H9 (cell line): ENCODE data around the gene AEN. TPM values are rescaled to one million over a fixed set of nuclear protein-coding genes. Genes with fewer than 3 reads are reported as not detected.

Experiments used
- DNase-seq: peaks from one replicate; pipeline ENCODE4 v3.0.0-alpha.2; 2017
- H2AFZ ChIP-seq: one replicate; pipeline ENCODE4 v1.6.1; 2013; ENCODE audit warnings: mild to moderate bottlenecking, low read length, control low read depth, moderate library complexity
- H2AK5ac ChIP-seq: 2 replicates; pipeline ENCODE4 v1.6.1; 2013; ENCODE audit warnings: low read length, control low read depth, mixed read lengths; ENCODE audit not compliant: insufficient read length
- H2BK120ac ChIP-seq: one replicate; pipeline ENCODE4 v1.6.1; 2013; ENCODE audit warnings: low read depth, mild to moderate bottlenecking, low read length, control low read depth, inconsistent platforms; ENCODE audit not compliant: poor library complexity, severe bottlenecking
- H2BK12ac ChIP-seq: 2 replicates; pipeline ENCODE4 v1.6.1; 2013; ENCODE audit warnings: low read length, control low read depth, mixed read lengths, low read depth; ENCODE audit not compliant: insufficient read length
- H2BK15ac ChIP-seq: 2 replicates; pipeline ENCODE4 v1.6.1; 2013; ENCODE audit warnings: low read depth, low read length, control low read depth
- H2BK20ac ChIP-seq: one replicate; pipeline ENCODE4 v1.6.1; 2013; ENCODE audit warnings: low read depth, mild to moderate bottlenecking, low read length, control low read depth, inconsistent platforms; ENCODE audit not compliant: poor library complexity, severe bottlenecking
- H2BK5ac ChIP-seq: 2 replicates; pipeline ENCODE4 v1.6.1; 2013; ENCODE audit warnings: low read length, control low read depth, mixed read lengths; ENCODE audit not compliant: insufficient read length
- H3K14ac ChIP-seq: 2 replicates; pipeline ENCODE4 v1.6.1; 2013; ENCODE audit warnings: low read length, control low read depth; ENCODE audit not compliant: insufficient read depth
- H3K18ac ChIP-seq: 2 replicates; pipeline ENCODE4 v1.6.1; 2013; ENCODE audit warnings: low read depth, mild to moderate bottlenecking, mixed read lengths, low read length, control low read depth; ENCODE audit not compliant: insufficient read length
- H3K23ac ChIP-seq: 2 replicates; pipeline ENCODE4 v1.6.1; 2013; ENCODE audit warnings: low read length, control low read depth, mixed read lengths, low read depth; ENCODE audit not compliant: insufficient read length
- H3K23me2 ChIP-seq: 2 replicates; pipeline ENCODE4 v1.6.1; 2013; ENCODE audit warnings: low read depth, mild to moderate bottlenecking, mixed read lengths, low read length, control low read depth; ENCODE audit not compliant: insufficient read length, poor library complexity, severe bottlenecking
- H3K27ac ChIP-seq: 2 replicates; pipeline ENCODE4 v1.5.1; 2013; ENCODE audit warnings: low read length, control low read depth, mixed read lengths, low read depth; ENCODE audit not compliant: insufficient read length
- H3K27me3 ChIP-seq: 2 replicates; pipeline ENCODE4 v1.6.1; 2013; ENCODE audit warnings: low read length, control low read depth, inconsistent platforms; ENCODE audit not compliant: insufficient read depth
- H3K4ac ChIP-seq: 2 replicates; pipeline ENCODE4 v1.6.1; 2013; ENCODE audit warnings: low read depth, mild to moderate bottlenecking, control low read depth, inconsistent platforms, low read length, moderate library complexity
- H3K4me1 ChIP-seq: 2 replicates; pipeline ENCODE4 v1.6.1; 2013; ENCODE audit warnings: low read length, control low read depth, inconsistent platforms; ENCODE audit not compliant: insufficient read depth
- H3K4me2 ChIP-seq: 2 replicates; pipeline ENCODE4 v1.6.1; 2013; ENCODE audit warnings: low read length, control low read depth, mixed read lengths; ENCODE audit not compliant: insufficient read length, insufficient read depth
- H3K56ac ChIP-seq: 2 replicates; pipeline ENCODE4 v1.6.1; 2013; ENCODE audit warnings: low read depth, mild to moderate bottlenecking, mixed read lengths, low read length, control low read depth; ENCODE audit not compliant: insufficient read length
- H3K79me1 ChIP-seq: 2 replicates; pipeline ENCODE4 v1.6.1; 2013; ENCODE audit warnings: low read depth, mild to moderate bottlenecking, moderate library complexity, low read length, control low read depth, inconsistent platforms; ENCODE audit not compliant: insufficient read depth, poor library complexity, severe bottlenecking
- H3K79me2 ChIP-seq: 2 replicates; pipeline ENCODE4 v1.6.1; 2013; ENCODE audit warnings: low read length, control low read depth, inconsistent platforms; ENCODE audit not compliant: insufficient read depth
- H3K9ac ChIP-seq: 2 replicates; pipeline ENCODE4 v1.6.1; 2013; ENCODE audit warnings: low read length, control low read depth, mixed read lengths; ENCODE audit not compliant: insufficient read length; ENCODE audit errors: extremely low read depth
- H3K9me3 ChIP-seq: one replicate; pipeline ENCODE4 v1.6.1; 2013; ENCODE audit warnings: low read depth, low read length, inconsistent platforms; ENCODE audit not compliant: control insufficient read depth
- H3T11ph ChIP-seq: one replicate; pipeline ENCODE4 v1.6.1; 2013; ENCODE audit warnings: mild to moderate bottlenecking, low read length, control low read depth, inconsistent platforms
- H4K20me1 ChIP-seq: one replicate; pipeline ENCODE4 v1.6.1; 2013; ENCODE audit not compliant: control insufficient read depth, insufficient read length, insufficient read depth
- H4K5ac ChIP-seq: 2 replicates; pipeline ENCODE4 v1.6.1; 2013; ENCODE audit warnings: low read depth, mild to moderate bottlenecking, mixed read lengths, low read length, control low read depth; ENCODE audit not compliant: insufficient read length
- H4K8ac ChIP-seq: replicated peaks from 2 replicates; pipeline ENCODE4 v1.6.1; 2013; ENCODE audit warnings: low read length, control low read depth, mixed read lengths, low read depth; ENCODE audit not compliant: insufficient read length
- H4K91ac ChIP-seq: 2 replicates; pipeline ENCODE4 v1.6.1; 2013; ENCODE audit warnings: low read depth, mild to moderate bottlenecking, moderate library complexity, mixed read lengths, low read length, control low read depth; ENCODE audit not compliant: insufficient read length
- H3K27ac Mint-ChIP-seq, 3 experiments: 2 replicates in 2 of 3; 3 replicates in 1 of 3; pipeline ENCODE4 v1.8.0; 2020 to 2021; ENCODE audit warnings: mixed read lengths in 3 of 3, mild to moderate bottlenecking in 1 of 3, moderate library complexity in 1 of 3
- H3K27me3 Mint-ChIP-seq: 2 replicates; pipeline ENCODE4 v1.8.0; 2021; ENCODE audit warnings: low read depth, mild to moderate bottlenecking, moderate library complexity, mixed read lengths
- H3K36me3 Mint-ChIP-seq, 3 experiments: 2 replicates in 2 of 3; 3 replicates in 1 of 3; pipeline ENCODE4 v1.8.0; 2020 to 2021; ENCODE audit warnings: low read depth in 3 of 3, mixed read lengths in 3 of 3; ENCODE audit not compliant: insufficient read depth in 1 of 3
- H3K4me1 Mint-ChIP-seq, 2 experiments: 2 replicates each; pipeline ENCODE4 v1.8.0; 2020; ENCODE audit warnings: mixed read lengths in 2 of 2
- H3K4me3 Mint-ChIP-seq, 2 experiments: 2 replicates in 1 of 2; 3 replicates in 1 of 2; pipeline ENCODE4 v1.8.0; 2020 to 2021; ENCODE audit warnings: mild to moderate bottlenecking in 2 of 2, mixed read lengths in 2 of 2, moderate library complexity in 1 of 2
- H3K9me3 Mint-ChIP-seq, 2 experiments: 2 replicates in 1 of 2; 3 replicates in 1 of 2; pipeline ENCODE4 v1.8.0; 2020; ENCODE audit warnings: mild to moderate bottlenecking in 2 of 2, mixed read lengths in 2 of 2, moderate library complexity in 1 of 2
- WGBS: extraction: QIAGEN DNeasy Blood & Tissue Kit; methylation state at CpG from one replicate; pipeline ENCODE4 v1.1.7; 2013; ENCODE audit warnings: missing lambda C conversion rate, low lambda C conversion rate, mixed read lengths; ENCODE audit not compliant: insufficient read length; ENCODE audit errors: extremely low coverage; 5-methylcytosine and 5-hydroxymethylcytosine counted together
- total RNA-seq: library from RNA; stranded (reverse); gene quantifications from 2 replicates; pipeline ENCODE4 v1.2.1, GENCODE V29; 2021
- TF ChIP-seq, protein P1 (sequence below): fragments of 200-600 bp; sonication (generic); conservative IDR thresholded peaks from 3 replicates; pipeline ENCODE4 v1.8.0; 2021; ENCODE audit warnings: antibody characterized with exemption, mild to moderate bottlenecking

Gene AEN
- total RNA-seq, 1 experiment from 2014 or later, result 132 TPM

DNA sequence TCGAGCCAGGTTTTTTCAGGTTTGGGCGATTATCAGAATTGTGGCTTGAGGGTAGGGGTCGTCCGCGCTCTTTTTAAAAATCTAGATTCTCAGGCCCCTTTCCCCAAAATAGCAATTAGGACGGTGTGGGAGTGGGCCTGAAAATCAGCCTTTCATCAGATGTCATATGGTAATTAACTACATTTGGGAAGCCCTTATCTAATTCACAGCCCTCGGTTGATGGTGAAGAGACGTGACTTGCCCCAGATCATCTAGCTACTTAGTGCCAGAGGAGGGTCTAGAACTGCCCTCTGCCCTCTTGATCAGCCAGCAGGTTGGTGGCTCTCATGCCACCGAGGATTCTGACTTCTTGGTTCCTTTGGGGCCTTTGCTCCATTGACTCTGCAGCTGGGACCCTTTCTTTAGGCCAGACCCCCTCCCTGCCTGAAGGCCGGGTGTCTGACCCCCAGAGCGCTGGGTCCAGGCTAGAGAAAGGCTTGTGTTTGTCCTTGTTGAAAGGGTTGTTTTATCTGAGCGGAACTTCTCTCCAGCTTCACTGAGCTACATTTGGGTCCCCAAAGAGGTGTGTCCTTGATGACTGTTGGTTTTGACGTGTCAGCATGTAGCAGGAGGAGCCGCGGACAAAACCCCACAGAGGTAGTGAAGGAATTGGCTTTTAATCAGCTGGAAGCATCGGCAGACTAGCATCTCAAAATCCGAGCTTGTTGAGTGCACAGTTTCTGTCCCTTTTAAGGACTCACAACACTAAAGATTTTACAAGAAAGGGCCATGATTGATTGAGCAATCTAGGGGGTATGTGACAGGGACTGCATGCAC lies 857 bp downstream of the AEN start:
- Histone ChIP-seq H4K91ac (peak overlapping the region; percentile 65), H3K18ac (peak overlapping the region; percentile 81), H4K8ac (no peak overlapping the region), H3K79me1 (no peaks in the 10 kb centered on the region), H2AK5ac (no peak overlapping the region), H2AFZ (no peak overlapping the region), H3K79me2 (peaks cover 53% of the 10 kb centered on the region), H3T11ph (no peak overlapping the region), H2BK15ac (0 out of 2 replicates have a peak overlapping the region, but pooled peaks have one; percentile 13), H2BK12ac (no peak overlapping the region), H3K56ac (no peak overlapping the region), H3K27ac (no peak overlapping the region), H3K23me2 (peaks cover 13% of the 10 kb centered on the region), H3K23ac (no peak overlapping the region), H3K4me2 (peak overlapping the region; percentile 99), H3K4me1 (peaks cover 13% of the 10 kb centered on the region; the same call in 1 of the 2 replicates), H3K14ac (peak overlapping the region; percentile 95), H2BK20ac (no peak overlapping the region), H3K27me3 (no peaks in the 10 kb centered on the region), H4K20me1 (peaks cover 5% of the 10 kb centered on the region), H3K4ac (peak overlapping the region; percentile 21; the same call in 1 of the 2 replicates), H3K9ac (peak overlapping the region; percentile 84), H4K5ac (no peak overlapping the region), H2BK120ac (no peak overlapping the region), H3K9me3 (no peaks in the 10 kb centered on the region), H2BK5ac (peak overlapping the region; percentile 29)
- Mint-ChIP-seq H3K4me3 (peak overlapping the region; percentile 93 to 95), H3K4me1 (peaks cover 47 to 59% of the 10 kb centered on the region in 2 experiments), H3K9me3 (no peaks in the 10 kb centered on the region), H3K27ac (peak overlapping the region; percentile 5 to 95 (median 88); a peak in 6 of 7 replicates), H3K36me3 (peaks cover 3 to 47% (median 44%) of the 10 kb centered on the region in 3 experiments; a peak in 6 of 7 replicates), H3K27me3 (peaks cover 2% of the 10 kb centered on the region)
- no peak for DNase-seq
- no CpG with 5 or more reads among the region's 17 CpGs for WGBS
- TF ChIP-seq, protein P1, sequence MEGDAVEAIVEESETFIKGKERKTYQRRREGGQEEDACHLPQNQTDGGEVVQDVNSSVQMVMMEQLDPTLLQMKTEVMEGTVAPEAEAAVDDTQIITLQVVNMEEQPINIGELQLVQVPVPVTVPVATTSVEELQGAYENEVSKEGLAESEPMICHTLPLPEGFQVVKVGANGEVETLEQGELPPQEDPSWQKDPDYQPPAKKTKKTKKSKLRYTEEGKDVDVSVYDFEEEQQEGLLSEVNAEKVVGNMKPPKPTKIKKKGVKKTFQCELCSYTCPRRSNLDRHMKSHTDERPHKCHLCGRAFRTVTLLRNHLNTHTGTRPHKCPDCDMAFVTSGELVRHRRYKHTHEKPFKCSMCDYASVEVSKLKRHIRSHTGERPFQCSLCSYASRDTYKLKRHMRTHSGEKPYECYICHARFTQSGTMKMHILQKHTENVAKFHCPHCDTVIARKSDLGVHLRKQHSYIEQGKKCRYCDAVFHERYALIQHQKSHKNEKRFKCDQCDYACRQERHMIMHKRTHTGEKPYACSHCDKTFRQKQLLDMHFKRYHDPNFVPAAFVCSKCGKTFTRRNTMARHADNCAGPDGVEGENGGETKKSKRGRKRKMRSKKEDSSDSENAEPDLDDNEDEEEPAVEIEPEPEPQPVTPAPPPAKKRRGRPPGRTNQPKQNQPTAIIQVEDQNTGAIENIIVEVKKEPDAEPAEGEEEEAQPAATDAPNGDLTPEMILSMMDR, result no peak
